ENCODE measurements around the gene MAP1LC3B2.

DNA sequence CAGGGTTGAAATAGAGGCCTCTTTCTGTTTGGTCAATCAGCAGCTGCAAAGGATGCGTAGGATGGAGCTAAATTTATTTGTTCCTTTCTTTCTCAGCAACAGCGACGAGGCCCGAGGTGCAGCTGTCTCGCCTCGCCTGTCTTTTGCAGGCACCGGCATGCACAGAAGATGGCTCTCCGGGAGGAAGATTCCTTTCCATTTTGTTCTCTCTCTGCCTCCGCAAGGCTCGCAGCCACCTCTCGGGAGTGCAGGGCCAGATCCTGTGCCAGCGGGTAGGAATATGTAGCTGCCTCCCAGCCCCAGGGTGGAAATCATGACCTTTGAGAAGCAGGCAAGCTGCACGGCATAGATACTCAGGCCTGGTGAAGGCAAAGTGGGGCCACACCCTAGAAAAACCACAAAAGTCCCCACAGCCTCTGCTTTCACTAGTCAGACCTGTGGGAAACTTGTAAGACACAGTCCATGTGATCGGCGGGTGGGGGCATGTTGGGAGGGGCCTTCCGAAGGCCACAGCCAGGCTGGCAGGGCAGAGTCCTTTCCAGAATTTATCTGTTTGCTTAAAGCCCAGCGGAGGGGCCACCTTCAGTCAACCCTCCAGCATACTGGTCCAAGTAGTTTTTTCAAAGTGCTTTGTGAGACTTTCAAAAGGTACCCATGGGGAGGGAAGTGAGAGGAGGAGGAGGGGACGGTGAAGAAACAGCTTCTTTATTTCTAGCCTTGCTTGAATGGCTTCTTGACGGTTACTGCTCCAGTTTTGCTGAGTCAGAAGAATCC lies at the start of gene MAP1LC3B2:
- TF ChIP-seq EZH2 (IDR thresholded peaks at IDR 0.05; ENCODE audit: borderline replicate concordance, low read length), result no peak
- TF ChIP-seq, protein P1, sequence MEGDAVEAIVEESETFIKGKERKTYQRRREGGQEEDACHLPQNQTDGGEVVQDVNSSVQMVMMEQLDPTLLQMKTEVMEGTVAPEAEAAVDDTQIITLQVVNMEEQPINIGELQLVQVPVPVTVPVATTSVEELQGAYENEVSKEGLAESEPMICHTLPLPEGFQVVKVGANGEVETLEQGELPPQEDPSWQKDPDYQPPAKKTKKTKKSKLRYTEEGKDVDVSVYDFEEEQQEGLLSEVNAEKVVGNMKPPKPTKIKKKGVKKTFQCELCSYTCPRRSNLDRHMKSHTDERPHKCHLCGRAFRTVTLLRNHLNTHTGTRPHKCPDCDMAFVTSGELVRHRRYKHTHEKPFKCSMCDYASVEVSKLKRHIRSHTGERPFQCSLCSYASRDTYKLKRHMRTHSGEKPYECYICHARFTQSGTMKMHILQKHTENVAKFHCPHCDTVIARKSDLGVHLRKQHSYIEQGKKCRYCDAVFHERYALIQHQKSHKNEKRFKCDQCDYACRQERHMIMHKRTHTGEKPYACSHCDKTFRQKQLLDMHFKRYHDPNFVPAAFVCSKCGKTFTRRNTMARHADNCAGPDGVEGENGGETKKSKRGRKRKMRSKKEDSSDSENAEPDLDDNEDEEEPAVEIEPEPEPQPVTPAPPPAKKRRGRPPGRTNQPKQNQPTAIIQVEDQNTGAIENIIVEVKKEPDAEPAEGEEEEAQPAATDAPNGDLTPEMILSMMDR (conservative IDR thresholded peaks at IDR 0.05 in 1 of 2, IDR thresholded peaks at IDR 0.05 in 1 of 2; ENCODE audit: extremely low read depth in 1 of 2, insufficient read depth in 1 of 2, low read depth in 1 of 2, low read length in 2 of 2), result no peak
